ENCODE results near the gene APEH. TPM values are rescaled to one million over a fixed set of nuclear protein-coding genes. Genes with fewer than 3 reads are reported as not detected.
"Not testable (repeated sequence)": the region's sequence is repeated elsewhere in the genome, so short reads cannot be mapped to it uniquely, and the experiment has no call there.

APEH gene
- total RNA-seq, 1 donor = 87.7 TPM

DNA sequence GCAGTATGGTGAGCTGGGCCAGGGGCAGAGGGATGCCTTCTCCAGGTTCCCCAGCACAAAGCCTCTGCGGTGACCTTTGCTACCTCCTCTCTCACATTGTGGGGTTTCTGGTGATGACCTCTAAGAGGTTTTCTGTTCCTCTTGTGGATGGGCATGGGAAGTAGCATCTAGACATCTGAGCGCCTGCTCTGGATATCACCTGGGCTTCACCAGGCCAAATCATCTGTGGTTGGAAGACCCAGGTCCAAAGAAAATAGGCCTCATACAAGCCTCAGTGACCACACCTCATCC is 7.0 kb downstream of the APEH start:
- no peak for DNase-seq (ENCODE audit: low read depth)
- H3K4me3 ChIP-seq (ENCODE audit: low read depth, low read length) = no peak overlapping the region
- no peak for TF ChIP-seq CTCF (IDR thresholded peaks at IDR 0.05; ENCODE audit: insufficient read depth, low read length)

DNA sequence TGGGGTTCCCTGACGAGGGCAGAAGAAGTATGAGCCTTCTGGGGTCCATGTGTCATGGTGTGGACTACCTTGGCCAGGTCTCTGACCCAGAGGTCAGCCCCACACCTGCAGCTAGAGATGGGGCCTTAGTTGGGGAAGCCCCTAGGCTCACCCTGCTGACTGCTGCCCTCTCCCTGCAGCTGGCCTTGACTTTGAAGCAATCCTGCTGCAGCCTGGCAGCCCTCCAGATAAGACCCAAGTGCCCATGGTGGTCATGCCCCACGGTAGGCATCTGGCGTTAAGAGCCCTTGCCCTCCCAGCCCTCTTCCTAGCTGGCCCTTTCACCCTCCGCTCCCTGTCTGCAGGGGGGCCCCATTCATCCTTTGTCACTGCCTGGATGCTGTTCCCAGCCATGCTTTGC is 7.4 kb downstream of the APEH start:
- DNase-seq (ENCODE audit: low read depth) = no peak
- TF ChIP-seq CTCF (IDR thresholded peaks at IDR 0.05; ENCODE audit: insufficient read depth, low read length) = no peak
- no peak overlapping the region for H3K4me3 ChIP-seq (ENCODE audit: low read depth, low read length)

- no peak for DNase-seq (ENCODE audit: low read depth)
- no peak overlapping the region for H3K4me3 ChIP-seq (ENCODE audit: low read depth, low read length)
- no peak for TF ChIP-seq CTCF (IDR thresholded peaks at IDR 0.05; ENCODE audit: insufficient read depth, low read length)
Observed at GRCh38 chr3:49683162-49683561, 9.0 kb downstream of the APEH start.

DNA sequence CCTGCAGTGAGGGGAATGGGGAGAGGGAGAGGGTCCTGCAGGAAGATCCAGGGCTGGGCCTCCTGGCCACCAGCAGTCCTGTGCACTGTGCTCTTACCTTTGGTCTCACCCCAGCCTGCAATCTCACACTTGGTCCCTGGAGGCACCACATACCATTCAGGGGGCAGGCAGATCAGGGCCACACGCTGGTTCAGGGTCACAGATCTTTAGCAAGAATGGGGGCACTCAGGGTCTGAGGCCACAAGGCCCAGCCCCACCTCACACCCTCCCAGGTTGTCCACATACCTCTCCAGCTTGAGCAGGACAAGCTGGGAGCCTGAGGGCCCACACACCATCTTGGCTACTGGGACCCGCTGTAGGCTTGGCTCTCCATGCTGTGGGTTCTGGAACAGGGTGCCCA is 10.3 kb downstream of the APEH start:
- not testable (repeated sequence) for H3K4me3 ChIP-seq (ENCODE audit: low read depth, low read length); DNase-seq (ENCODE audit: low read depth)

DNA sequence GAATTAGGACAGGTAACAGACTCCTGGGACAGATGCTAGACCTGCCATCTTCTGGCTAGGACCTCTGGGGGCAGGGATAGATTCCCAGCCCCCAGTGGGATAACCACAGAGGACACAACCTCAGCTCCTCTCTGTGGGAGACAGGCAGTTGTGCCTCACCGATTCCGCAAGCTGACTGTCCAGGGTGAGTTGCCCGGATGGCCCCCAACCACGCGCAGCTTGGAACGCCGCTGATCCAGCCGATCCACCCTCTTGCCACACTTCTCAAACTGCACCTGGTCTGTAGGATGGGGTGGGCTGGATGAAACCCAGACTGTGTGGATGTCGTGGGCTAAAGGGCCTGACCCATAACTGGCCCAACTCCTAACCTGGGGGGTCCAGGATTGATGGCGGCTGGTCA is 11.0 kb downstream of the APEH start:
- H3K4me3 ChIP-seq (ENCODE audit: low read depth, low read length); DNase-seq (ENCODE audit: low read depth): not testable (repeated sequence)

DNA sequence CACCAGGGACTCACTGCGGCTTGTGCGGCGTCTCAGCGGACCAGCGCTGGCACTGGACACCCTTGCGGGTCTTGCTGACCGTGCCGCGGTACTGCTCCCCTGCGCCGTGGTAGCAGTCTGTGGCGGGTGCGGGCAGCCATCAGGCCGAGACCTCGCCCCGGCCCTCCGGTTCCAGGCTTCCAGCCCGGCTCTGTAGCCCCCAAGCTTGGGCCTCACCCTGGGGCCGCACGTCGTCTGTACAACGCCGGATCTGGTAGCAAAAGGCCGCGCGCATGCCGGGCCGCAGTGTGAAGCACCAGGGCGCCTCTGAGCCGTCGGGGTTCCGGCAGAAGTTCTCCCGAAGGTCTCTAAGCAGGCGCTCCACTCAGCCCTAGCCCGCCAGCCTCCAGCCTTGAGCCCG is 11.7 kb downstream of the APEH start:
- H3K4me3 ChIP-seq (ENCODE audit: low read depth, low read length); DNase-seq (ENCODE audit: low read depth): not testable (repeated sequence)

GRCh38 chr3:49686346-49686745 is 12.2 kb downstream of the APEH start:
- not testable (repeated sequence) for DNase-seq (ENCODE audit: low read depth); H3K4me3 ChIP-seq (ENCODE audit: low read depth, low read length)

DNA sequence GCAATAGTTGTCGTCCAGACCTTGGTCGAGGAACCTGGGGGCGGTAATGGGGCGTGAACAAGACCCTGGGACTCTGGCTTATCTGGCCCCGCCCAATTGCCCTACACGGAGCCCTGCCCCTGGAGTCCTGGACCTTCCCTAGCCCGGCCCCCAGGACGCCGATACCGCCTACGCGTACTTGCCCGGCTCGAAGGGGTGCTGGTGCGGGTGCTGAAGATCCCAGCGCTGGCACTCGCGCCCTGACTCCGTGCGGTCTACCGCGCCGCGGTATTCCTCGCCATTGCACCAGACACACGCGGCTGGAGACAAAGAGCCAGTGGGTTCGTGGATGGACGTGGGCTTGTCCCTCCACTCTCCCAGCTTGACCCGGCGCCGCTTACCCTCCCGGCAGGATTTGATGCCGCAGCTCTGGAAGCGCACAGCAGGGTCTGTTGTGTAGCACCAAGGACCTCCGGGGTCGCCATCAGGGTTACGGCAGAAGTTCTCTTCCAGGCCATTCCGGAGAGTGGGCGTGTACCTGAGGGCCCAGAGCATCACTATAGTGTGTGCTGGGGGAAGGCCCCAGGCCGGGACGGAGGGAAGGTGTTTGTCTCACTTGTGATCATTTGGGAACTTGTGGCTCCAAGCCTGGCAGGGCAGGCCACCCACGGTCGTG is 12.7 kb downstream of the APEH start:
- peak overlapping the region; percentile 13 for H3K4me3 ChIP-seq (ENCODE audit: low read depth, low read length)
- DNase-seq (ENCODE audit: low read depth) = peak; percentile 23

DNA sequence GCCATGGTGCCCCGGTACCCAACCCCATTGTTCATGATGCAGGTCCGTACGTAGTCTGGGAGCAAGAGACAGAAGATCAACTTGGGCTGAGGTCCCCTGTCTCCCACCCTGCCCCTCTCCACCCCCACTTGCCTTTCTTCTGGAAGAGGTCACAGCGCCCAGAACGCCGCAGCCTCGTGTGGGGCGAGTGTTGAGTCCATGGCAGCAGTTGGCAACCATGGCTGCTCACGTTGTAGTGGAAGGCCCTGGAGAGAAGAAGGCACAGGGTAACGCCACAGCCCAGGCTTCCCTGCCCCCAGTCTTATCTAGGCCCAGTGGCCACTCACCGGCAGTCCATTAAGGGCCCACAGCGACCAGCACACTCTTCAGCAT is 13.3 kb downstream of the APEH start:
- H3K4me3 ChIP-seq (ENCODE audit: low read depth, low read length); DNase-seq (ENCODE audit: low read depth): not testable (repeated sequence)

GRCh38 chr3:49688338-49689045 is 14.3 kb downstream of the APEH start:
- not testable (repeated sequence) for DNase-seq (ENCODE audit: low read depth)
- peak overlapping the region; percentile 93 for H3K4me3 ChIP-seq (ENCODE audit: low read depth, low read length)

All from fibroblast of the aortic adventitia (primary cell).